ENCODE data around the gene CNPY3. TPM values are rescaled to one million over a fixed set of nuclear protein-coding genes. Genes with fewer than 3 reads are reported as not detected.
"Not testable (repeated sequence)": the region's sequence is repeated elsewhere in the genome, so short reads cannot be mapped to it uniquely, and the experiment has no call there.

The CNPY3 gene
- total RNA-seq, 1 donor from 2014 or later = 59.0 TPM

- DNase-seq (ENCODE audit: low read depth) = no peak
- TF ChIP-seq CTCF (conservative IDR thresholded peaks at IDR 0.05; ENCODE audit: low read depth, low read length) = no peak
- no peak overlapping the region for H3K4me3 ChIP-seq (ENCODE audit: low read depth, low read length)
Measured at GRCh38 chr6:42947950-42948349, 18.7 kb downstream of the CNPY3 start.

GRCh38 chr6:42952389-42952788 lies 23.1 kb downstream of the CNPY3 start:
- TF ChIP-seq CTCF (conservative IDR thresholded peaks at IDR 0.05; ENCODE audit: low read depth, low read length) = no peak
- H3K4me3 ChIP-seq (ENCODE audit: low read depth, low read length) = no peak overlapping the region
- no peak for DNase-seq (ENCODE audit: low read depth)

GRCh38 chr6:42954405-42954804 lies 25.1 kb downstream of the CNPY3 start:
- DNase-seq (ENCODE audit: low read depth); H3K4me3 ChIP-seq (ENCODE audit: low read depth, low read length): not testable (repeated sequence)

GRCh38 chr6:42958125-42958524 lies 28.8 kb downstream of the CNPY3 start:
- no peak for DNase-seq (ENCODE audit: low read depth)
- H3K4me3 ChIP-seq (ENCODE audit: low read depth, low read length) = no peak overlapping the region
- no peak for TF ChIP-seq CTCF (conservative IDR thresholded peaks at IDR 0.05; ENCODE audit: low read depth, low read length)

- peak overlapping the region; percentile 58 for H3K4me3 ChIP-seq (ENCODE audit: low read depth, low read length)
- no peak for TF ChIP-seq CTCF (conservative IDR thresholded peaks at IDR 0.05; ENCODE audit: low read depth, low read length)
- no peak for DNase-seq (ENCODE audit: low read depth)
Measured at GRCh38 chr6:42959917-42960242, 30.6 kb downstream of the CNPY3 start.

GRCh38 chr6:42960243-42961019 lies 31.2 kb downstream of the CNPY3 start, which contains the start of gene GNMT:
Gene GNMT (plus strand): TSS chr6:42960754. CDS start chr6:42960768, 14 bp downstream.
- no peak for TF ChIP-seq CTCF (conservative IDR thresholded peaks at IDR 0.05; ENCODE audit: low read depth, low read length)
- no peak for DNase-seq (ENCODE audit: low read depth)
- peak within 1 kb of the TSS; percentile 58 for H3K4me3 ChIP-seq (ENCODE audit: low read depth, low read length)

GRCh38 chr6:42961020-42961470 lies 31.8 kb downstream of the CNPY3 start:
- no peak for TF ChIP-seq CTCF (conservative IDR thresholded peaks at IDR 0.05; ENCODE audit: low read depth, low read length)
- no peak for DNase-seq (ENCODE audit: low read depth)
- H3K4me3 ChIP-seq (ENCODE audit: low read depth, low read length) = peak overlapping the region; percentile 58

Measured in epithelial cell of proximal tubule (primary cell).